Breast epithelium (tissue), 4 donors: ENCODE measurements around the gene ETFA. TPM values are rescaled to one million over a fixed set of nuclear protein-coding genes. Genes with fewer than 3 reads are reported as not detected.

Experiments used
- DNase-seq, 2 donors: peaks; one replicate each; pipeline ENCODE4 v3.0.0-alpha.2; 2019; ENCODE audit warnings: low spot score in 2 of 2
- H3K27ac ChIP-seq, 2 donors: fragments of 200-600 bp; sonication (generic) in 1 of 2; one replicate each; pipeline ENCODE4 v1.5.1; 2016 to 2019; ENCODE audit warnings: mild to moderate bottlenecking in 1 of 2
- H3K27me3 ChIP-seq, 2 donors: fragments of 200-600 bp; sonication (generic) in 1 of 2; one replicate each; pipeline versions ENCODE4 v1.5.1 to v1.6.0; 2017 to 2019; ENCODE audit warnings: control low read depth in 1 of 2, mild to moderate bottlenecking in 1 of 2
- H3K36me3 ChIP-seq: fragments of 200-600 bp; one replicate; pipeline ENCODE4 v1.5.1; 2019
- H3K4me1 ChIP-seq, 2 donors: fragments of 200-600 bp; sonication (generic); one replicate each; pipeline ENCODE4 v1.5.1; 2016 to 2019; ENCODE audit warnings: control low read depth in 1 of 2
- H3K4me3 ChIP-seq, 3 donors: fragments of 200-600 bp; sonication (generic); 1 replicate in 2 of 3; 2 replicates in 1 of 3; pipeline ENCODE4 v1.5.1; 2016 to 2019; ENCODE audit warnings: mild to moderate bottlenecking in 3 of 3, moderate library complexity in 2 of 3
- H3K9me3 ChIP-seq, 2 donors: fragments of 200-600 bp; sonication (generic) in 1 of 2; one replicate each; pipeline ENCODE4 v1.5.1; 2016 to 2019; ENCODE audit warnings: control low read depth in 1 of 2
- CTCF ChIP-seq, 3 donors: fragments of 450-650 bp; IDR thresholded peaks; one replicate each; pipeline ENCODE4 v1.5.1; 2016 to 2017; ENCODE audit warnings: antibody characterized with exemption in 3 of 3, mild to moderate bottlenecking in 3 of 3, moderate library complexity in 3 of 3
- POLR2A ChIP-seq: fragments of 450-650 bp; IDR thresholded peaks from one replicate; pipeline ENCODE4 v1.6.1; 2016; ENCODE audit warnings: antibody characterized with exemption, mild to moderate bottlenecking, moderate library complexity
- POLR2AphosphoS5 ChIP-seq, 3 donors: sonication (generic); formaldehyde crosslinking; IDR thresholded peaks; one replicate each; pipeline ENCODE4 v1.6.1; 2017; ENCODE audit warnings: antibody characterized with exemption in 3 of 3
- intact Hi-C: fragments of 100-400 bp; cut with DNase I; formaldehyde crosslinking; loops from one replicate; pipeline ENCODE4 v1.15.1; 2023; ENCODE audit warnings: low total_unique reads
- total RNA-seq, 3 donors: library from RNA; depleted of rRNA; stranded (reverse); fragments of >200 nt; gene quantifications; one replicate each; pipeline ENCODE4 v1.1.0, GENCODE V29; 2016

The ETFA gene
- total RNA-seq, 3 donors from 2014 or later = 96.0 to 108 (median 108) TPM

- Histone ChIP-seq H3K4me3 (no peak overlapping the region), H3K9me3 (no peaks in the 10 kb centered on the region), H3K27me3 (peaks cover 0 to 12% of the 10 kb centered on the region in 2 donors), H3K36me3 (no peaks in the 10 kb centered on the region), H3K4me1 (no peaks in the 10 kb centered on the region), H3K27ac (no peak overlapping the region)
- intact Hi-C loops = no loop called here
- no peak for TF ChIP-seq CTCF (IDR thresholded peaks at IDR 0.05)
- no peak for TF ChIP-seq POLR2AphosphoS5 (IDR thresholded peaks at IDR 0.05)
- no peak for TF ChIP-seq POLR2A
- DNase-seq = no peak
Observed at GRCh38 chr15:76174654-76175053, 136.6 kb downstream of the ETFA start.

GRCh38 chr15:76173317-76173834 lies 137.9 kb downstream of the ETFA start:
- Histone ChIP-seq H3K27me3 (peaks cover 0 to 7% of the 10 kb centered on the region in 2 donors), H3K36me3 (no peaks in the 10 kb centered on the region), H3K4me3 (no peak overlapping the region), H3K27ac (no peak overlapping the region), H3K4me1 (no peaks in the 10 kb centered on the region), H3K9me3 (no peaks in the 10 kb centered on the region)
- no peak for DNase-seq
- intact Hi-C loops = no loop called here
- TF ChIP-seq POLR2AphosphoS5 (IDR thresholded peaks at IDR 0.05) = no peak
- no peak for TF ChIP-seq CTCF (IDR thresholded peaks at IDR 0.05)
- no peak for TF ChIP-seq POLR2A

- TF ChIP-seq CTCF (IDR thresholded peaks at IDR 0.05) = no peak
- TF ChIP-seq POLR2AphosphoS5 (IDR thresholded peaks at IDR 0.05) = no peak
- TF ChIP-seq POLR2A = no peak
- no peak overlapping the region for H3K27ac ChIP-seq
- H3K36me3 ChIP-seq = no peaks in the 10 kb centered on the region
- intact Hi-C loops = no loop called here
- no peaks in the 10 kb centered on the region for H3K4me1 ChIP-seq
- no peaks in the 10 kb centered on the region for H3K9me3 ChIP-seq
- DNase-seq = no peak
- peaks cover 0 to 1% of the 10 kb centered on the region in 2 donors for H3K27me3 ChIP-seq
- H3K4me3 ChIP-seq = no peak overlapping the region
Observed at GRCh38 chr15:76172782-76173181, 138.5 kb downstream of the ETFA start.

DNA sequence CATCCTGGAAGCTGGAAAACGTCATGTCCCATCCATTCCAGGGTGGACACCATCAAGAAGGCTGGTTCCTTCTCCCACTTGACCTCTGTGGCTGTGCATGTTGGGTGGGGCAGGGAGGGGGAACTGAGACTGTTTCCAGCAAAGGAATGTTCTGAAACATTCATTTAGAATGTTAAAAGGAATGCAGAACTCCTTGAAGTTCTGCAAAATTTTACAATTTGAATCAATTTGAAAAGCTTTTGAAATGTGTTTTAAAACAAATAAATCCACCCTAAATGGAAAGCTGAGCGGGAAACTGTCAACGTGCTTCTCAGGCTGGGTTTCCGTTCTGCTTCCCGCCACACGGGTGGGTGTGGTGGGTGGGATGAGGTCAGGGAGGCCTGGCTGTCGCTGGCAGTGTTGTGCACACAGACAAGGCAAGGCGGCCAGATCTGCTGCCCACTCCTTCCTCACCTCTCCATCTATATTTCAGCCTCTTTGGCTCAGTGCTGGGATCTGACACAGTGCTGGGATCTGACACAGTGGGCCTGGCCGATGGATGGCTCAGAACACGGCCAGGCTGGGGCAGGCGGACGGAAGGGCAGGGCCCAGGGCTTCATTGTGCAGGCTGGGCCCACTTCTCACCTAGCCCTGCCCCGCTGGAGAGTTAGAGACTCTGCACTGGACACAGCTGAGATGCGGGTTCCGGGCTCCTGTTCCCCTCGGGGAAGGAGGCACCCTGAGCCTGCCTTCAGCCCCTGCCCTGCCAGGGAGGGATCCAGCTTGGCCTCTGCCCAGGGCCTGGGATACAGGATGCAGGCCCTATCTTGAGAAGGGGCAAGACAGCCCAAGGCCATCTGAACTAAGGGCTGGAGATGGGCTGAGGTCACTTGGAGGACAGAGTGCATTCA lies 141.1 kb downstream of the ETFA start:
- intact Hi-C loops = loop anchor here (10.0 kb wide), 1 partner anchor 1835 kb away; no protein-coding TSS in a partner anchor

More for the DNA sequence above, 141.1 kb downstream of the ETFA start:
- no peak overlapping the region for H3K27ac ChIP-seq
- no peaks in the 10 kb centered on the region for H3K36me3 ChIP-seq
- H3K4me3 ChIP-seq = no peak overlapping the region
- TF ChIP-seq POLR2A (no peak), POLR2AphosphoS5 (IDR thresholded peaks at IDR 0.05) (no peak), CTCF (IDR thresholded peaks at IDR 0.05) (no peak)
- no peaks in the 10 kb centered on the region for H3K4me1 ChIP-seq
- no peaks in the 10 kb centered on the region for H3K27me3 ChIP-seq
- H3K9me3 ChIP-seq = no peaks in the 10 kb centered on the region
- DNase-seq = no peak
